ENCODE data around the gene ZSWIM3. TPM values are rescaled to one million over a fixed set of nuclear protein-coding genes. Genes with fewer than 3 reads are reported as not detected.
A peak's percentile ranks its signal among the peaks of the same experiment; 100 is the strongest.

Gene ZSWIM3
- total and polyA plus RNA-seq, 2 of the 13 experiments (the other 11 are each of a cell fraction or from before 2014, with no cell fraction given) = 5.2 to 5.8 TPM

DNA sequence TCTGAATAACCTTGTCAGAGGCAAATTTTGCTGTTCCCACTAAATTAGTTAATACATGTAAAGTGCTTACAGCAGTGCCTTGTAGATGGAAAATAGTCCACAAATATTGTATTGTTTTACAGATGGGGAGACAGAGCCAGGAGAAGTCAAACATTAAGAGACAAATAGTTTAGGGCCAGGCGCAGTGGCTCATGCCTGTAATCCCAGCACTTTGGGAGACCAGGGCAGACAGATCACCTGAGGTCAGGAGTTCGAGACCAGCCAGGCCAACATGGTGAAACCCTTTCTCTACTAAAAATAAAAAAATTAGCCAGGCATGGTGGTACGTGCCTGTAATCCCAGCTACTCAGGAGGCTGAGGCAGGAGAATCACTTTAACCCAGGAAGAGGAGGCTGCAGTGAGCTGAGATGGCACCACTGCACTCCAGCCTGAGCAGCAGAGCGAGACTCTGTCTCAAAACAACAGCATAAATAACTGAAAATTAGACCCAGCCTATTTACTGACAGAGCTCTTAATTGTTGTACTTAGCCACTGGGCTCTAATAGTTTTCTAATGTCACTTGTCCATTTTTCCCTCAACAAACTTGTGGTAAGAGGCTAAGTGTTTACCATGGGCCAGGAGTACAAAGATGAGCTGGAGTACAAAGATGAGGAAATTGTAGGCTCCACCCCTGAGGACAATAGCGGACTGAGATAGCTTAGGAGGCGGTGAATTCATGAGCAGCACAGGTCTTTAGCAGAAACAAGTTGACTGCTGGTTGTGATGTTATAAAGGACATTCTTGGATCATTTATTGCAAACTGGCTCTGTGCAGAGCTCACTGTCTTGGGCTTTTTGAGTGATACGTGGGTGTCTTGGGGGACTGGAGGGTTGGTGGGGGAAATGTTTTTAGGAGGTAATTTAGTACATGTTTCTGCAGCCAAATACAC lies 6.4 kb downstream of the ZSWIM3 start (continued):
- TF ChIP-seq, protein P1, sequence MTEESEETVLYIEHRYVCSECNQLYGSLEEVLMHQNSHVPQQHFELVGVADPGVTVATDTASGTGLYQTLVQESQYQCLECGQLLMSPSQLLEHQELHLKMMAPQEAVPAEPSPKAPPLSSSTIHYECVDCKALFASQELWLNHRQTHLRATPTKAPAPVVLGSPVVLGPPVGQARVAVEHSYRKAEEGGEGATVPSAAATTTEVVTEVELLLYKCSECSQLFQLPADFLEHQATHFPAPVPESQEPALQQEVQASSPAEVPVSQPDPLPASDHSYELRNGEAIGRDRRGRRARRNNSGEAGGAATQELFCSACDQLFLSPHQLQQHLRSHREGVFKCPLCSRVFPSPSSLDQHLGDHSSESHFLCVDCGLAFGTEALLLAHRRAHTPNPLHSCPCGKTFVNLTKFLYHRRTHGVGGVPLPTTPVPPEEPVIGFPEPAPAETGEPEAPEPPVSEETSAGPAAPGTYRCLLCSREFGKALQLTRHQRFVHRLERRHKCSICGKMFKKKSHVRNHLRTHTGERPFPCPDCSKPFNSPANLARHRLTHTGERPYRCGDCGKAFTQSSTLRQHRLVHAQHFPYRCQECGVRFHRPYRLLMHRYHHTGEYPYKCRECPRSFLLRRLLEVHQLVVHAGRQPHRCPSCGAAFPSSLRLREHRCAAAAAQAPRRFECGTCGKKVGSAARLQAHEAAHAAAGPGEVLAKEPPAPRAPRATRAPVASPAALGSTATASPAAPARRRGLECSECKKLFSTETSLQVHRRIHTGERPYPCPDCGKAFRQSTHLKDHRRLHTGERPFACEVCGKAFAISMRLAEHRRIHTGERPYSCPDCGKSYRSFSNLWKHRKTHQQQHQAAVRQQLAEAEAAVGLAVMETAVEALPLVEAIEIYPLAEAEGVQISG (CRISPR knock-in tag; IDR thresholded peaks at IDR 0.05) = peak; percentile 13; the same call in 1 of the 2 replicates
- no peak; the same call in 1 of the 2 replicates for TF ChIP-seq YEATS4 (CRISPR knock-in tag; IDR thresholded peaks at IDR 0.05; ENCODE audit: borderline replicate concordance)
- TF ChIP-seq GTF3A (CRISPR knock-in tag; conservative IDR thresholded peaks at IDR 0.05) = no peak
- TF ChIP-seq ZNF260 (CRISPR knock-in tag; IDR thresholded peaks at IDR 0.05; ENCODE audit: borderline replicate concordance, low read depth) = no peak
- TF ChIP-seq TEAD2 (CRISPR knock-in tag; IDR thresholded peaks at IDR 0.05) = no peak
- TF ChIP-seq FLYWCH1 (CRISPR knock-in tag; IDR thresholded peaks at IDR 0.05) = no peak
- peak; percentile 92 for TF ChIP-seq ELF3 (CRISPR knock-in tag; IDR thresholded peaks at IDR 0.05)
- TF ChIP-seq, protein P2, sequence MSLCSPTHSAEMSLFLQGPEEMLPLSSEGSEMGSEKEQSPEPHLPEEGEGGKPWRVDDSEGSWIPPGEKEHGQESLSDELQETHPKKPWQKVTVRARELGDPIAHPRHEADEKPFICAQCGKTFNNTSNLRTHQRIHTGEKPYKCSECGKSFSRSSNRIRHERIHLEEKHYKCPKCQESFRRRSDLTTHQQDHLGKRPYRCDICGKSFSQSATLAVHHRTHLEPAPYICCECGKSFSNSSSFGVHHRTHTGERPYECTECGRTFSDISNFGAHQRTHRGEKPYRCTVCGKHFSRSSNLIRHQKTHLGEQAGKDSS (CRISPR knock-in tag; IDR thresholded peaks at IDR 0.05; ENCODE audit: borderline replicate concordance, low read depth) = no peak
- TF ChIP-seq, protein P3, sequence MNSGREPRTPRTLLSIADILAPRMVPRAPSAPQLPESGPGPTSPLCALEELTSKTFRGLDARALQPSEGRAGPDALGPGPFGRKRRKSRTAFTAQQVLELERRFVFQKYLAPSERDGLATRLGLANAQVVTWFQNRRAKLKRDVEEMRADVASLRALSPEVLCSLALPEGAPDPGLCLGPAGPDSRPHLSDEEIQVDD (CRISPR knock-in tag; IDR thresholded peaks at IDR 0.05; ENCODE audit: borderline replicate concordance) = no peak
- TF ChIP-seq, protein P4, sequence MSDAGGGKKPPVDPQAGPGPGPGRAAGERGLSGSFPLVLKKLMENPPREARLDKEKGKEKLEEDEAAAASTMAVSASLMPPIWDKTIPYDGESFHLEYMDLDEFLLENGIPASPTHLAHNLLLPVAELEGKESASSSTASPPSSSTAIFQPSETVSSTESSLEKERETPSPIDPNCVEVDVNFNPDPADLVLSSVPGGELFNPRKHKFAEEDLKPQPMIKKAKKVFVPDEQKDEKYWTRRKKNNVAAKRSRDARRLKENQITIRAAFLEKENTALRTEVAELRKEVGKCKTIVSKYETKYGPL (CRISPR knock-in tag; IDR thresholded peaks at IDR 0.05) = no peak
- TF ChIP-seq, protein P5, sequence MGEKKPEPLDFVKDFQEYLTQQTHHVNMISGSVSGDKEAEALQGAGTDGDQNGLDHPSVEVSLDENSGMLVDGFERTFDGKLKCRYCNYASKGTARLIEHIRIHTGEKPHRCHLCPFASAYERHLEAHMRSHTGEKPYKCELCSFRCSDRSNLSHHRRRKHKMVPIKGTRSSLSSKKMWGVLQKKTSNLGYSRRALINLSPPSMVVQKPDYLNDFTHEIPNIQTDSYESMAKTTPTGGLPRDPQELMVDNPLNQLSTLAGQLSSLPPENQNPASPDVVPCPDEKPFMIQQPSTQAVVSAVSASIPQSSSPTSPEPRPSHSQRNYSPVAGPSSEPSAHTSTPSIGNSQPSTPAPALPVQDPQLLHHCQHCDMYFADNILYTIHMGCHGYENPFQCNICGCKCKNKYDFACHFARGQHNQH (CRISPR knock-in tag; IDR thresholded peaks at IDR 0.05) = peak; percentile 68
- TF ChIP-seq MED1 (CRISPR knock-in tag; IDR thresholded peaks at IDR 0.05) = peak; percentile 73
- TF ChIP-seq TMF1 (CRISPR knock-in tag; IDR thresholded peaks at IDR 0.05; ENCODE audit: low read depth) = no peak
- no peak for TF ChIP-seq GPN1 (CRISPR knock-in tag; IDR thresholded peaks at IDR 0.05; ENCODE audit: borderline replicate concordance)
- peak; percentile 47; the same call in 1 of the 2 replicates for TF ChIP-seq NR2F6 (IDR thresholded peaks at IDR 0.05)
- peak; percentile 56; the same call in 1 of the 2 replicates for TF ChIP-seq NR2F6 (CRISPR knock-in tag; IDR thresholded peaks at IDR 0.05)
- TF ChIP-seq MIER2 (CRISPR knock-in tag; IDR thresholded peaks at IDR 0.05) = no peak; the same call in 1 of the 2 replicates
- no peak for TF ChIP-seq ZNF354B (CRISPR knock-in tag; IDR thresholded peaks at IDR 0.05)
- TF ChIP-seq FOSL1 (CRISPR knock-in tag; IDR thresholded peaks at IDR 0.05; ENCODE audit: borderline replicate concordance) = no peak
- peak; percentile 83 for TF ChIP-seq SAP130 (CRISPR knock-in tag; IDR thresholded peaks at IDR 0.05; ENCODE audit: low read depth)
- TF ChIP-seq ZNF556 (CRISPR knock-in tag; IDR thresholded peaks at IDR 0.05; ENCODE audit: borderline replicate concordance) = no peak; the same call in 1 of the 2 replicates
- no peak for TF ChIP-seq TCF7L2 (IDR thresholded peaks at IDR 0.05; ENCODE audit: low read depth, low read length)
- TF ChIP-seq ZNF780A (CRISPR knock-in tag; IDR thresholded peaks at IDR 0.05) = no peak
- TF ChIP-seq MED13 (CRISPR knock-in tag; IDR thresholded peaks at IDR 0.05) = no peak
- TF ChIP-seq GABPA (IDR thresholded peaks at IDR 0.05; ENCODE audit: low read depth, low read length) = no peak
- TF ChIP-seq GABPA (CRISPR knock-in tag; IDR thresholded peaks at IDR 0.05; ENCODE audit: low read depth) = no peak

All from HepG2 (cell line).